ENCODE measurements around the gene ABR. TPM values are rescaled to one million over a fixed set of nuclear protein-coding genes. Genes with fewer than 3 reads are reported as not detected.
"Not testable (repeated sequence)": the region's sequence is repeated elsewhere in the genome, so short reads cannot be mapped to it uniquely, and the experiment has no call there.

Gene ABR
- total RNA-seq, 2 donors from 2014 or later = 71.4 to 87.2 TPM

DNA sequence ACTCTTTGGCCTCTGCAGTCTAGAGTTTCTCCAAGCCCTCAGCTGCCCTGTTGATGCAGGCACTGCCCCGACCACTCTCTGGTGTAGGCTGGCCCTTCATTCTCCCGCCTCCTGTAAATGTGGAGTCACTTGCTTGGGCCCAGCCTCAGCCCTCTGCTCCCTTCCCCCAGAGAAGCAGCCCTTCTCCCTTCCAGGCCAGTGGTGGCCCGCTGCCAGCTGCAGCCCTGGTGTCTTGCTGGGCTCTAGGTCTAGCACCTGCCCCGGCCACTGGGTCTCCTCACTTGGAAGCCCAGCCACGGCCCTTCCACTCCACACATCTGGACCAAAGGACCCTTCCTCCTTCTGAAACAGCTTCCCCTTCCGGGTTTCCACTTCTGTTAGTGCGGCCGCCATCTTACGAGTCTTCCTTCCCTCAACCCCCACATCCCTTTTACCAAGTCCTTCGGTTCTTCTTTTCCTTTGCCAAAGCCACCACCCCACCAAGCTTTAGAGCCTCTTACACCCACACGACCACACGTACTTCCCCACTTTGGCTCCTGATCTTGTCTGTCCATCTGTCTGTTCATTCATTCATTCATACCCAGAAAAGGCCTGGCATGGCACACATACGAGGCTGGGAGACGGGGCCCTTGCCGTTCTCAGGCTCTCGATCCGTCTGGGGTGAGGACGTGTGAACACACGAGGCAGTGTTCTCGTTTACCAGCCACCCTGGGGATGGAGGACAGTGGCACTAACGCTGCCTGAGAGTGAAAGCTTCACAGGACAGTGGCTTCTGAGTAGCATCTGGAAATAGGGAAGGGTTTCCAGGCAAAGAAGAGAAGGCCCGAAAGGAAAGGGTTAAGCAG is 68.0 kb downstream of the ABR start:
- H3K9me3 Mint-ChIP-seq = no peaks in the 10 kb centered on the region
- H3K36me3 Mint-ChIP-seq (ENCODE audit: low read depth) = peaks cover 6% of the 10 kb centered on the region
- no peaks in the 10 kb centered on the region for H3K27me3 Mint-ChIP-seq
- ATAC-seq (replicated peaks) = no peak
- H3K4me1 Mint-ChIP-seq = peaks cover 28% of the 10 kb centered on the region
- peak overlapping the region; percentile 70 for H3K4me3 Mint-ChIP-seq
- H3K27ac Mint-ChIP-seq = peak overlapping the region; percentile 37

DNA sequence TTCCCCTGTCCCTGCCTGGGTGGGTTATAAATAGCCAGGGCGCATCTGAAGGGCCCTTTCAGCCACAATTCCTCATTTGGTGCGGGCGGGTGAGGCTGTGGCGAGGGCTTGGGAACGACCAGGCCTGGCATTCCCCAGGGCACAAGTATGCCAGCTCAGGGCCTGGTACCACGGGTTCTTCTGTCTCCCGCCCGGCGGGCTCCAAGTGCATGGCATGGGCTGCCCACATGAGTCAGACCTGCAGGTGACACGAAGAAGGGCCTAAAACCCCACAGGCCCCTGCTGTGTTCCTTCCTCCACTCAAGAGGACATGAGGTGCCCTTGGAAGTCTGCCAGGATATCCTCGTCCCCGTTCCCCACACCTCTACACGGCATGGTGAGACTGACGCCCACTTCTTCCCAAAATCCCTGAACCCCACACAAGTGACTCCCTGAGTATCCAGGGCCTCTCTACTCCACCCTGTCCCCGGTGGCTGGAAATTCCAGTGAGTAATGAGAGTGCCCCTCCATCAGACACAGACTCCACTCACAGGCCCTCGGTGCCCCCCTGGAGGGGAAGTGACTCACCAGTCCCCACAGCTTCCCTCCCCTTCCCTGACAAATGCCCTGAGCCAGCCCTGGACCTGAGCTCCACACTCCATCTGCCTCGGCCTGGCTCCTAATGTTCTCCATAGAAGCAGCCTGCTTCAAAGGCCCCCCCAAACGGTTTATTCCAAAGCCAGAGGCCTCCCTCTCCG is 68.8 kb downstream of the ABR start:
- H3K36me3 Mint-ChIP-seq (ENCODE audit: low read depth) = peaks cover 7% of the 10 kb centered on the region
- no peaks in the 10 kb centered on the region for H3K27me3 Mint-ChIP-seq
- peak overlapping the region; percentile 37 for H3K27ac Mint-ChIP-seq
- ATAC-seq (replicated peaks) = no peak
- H3K4me1 Mint-ChIP-seq = peaks cover 29% of the 10 kb centered on the region
- no peaks in the 10 kb centered on the region for H3K9me3 Mint-ChIP-seq
- H3K4me3 Mint-ChIP-seq = peak overlapping the region; percentile 70

DNA sequence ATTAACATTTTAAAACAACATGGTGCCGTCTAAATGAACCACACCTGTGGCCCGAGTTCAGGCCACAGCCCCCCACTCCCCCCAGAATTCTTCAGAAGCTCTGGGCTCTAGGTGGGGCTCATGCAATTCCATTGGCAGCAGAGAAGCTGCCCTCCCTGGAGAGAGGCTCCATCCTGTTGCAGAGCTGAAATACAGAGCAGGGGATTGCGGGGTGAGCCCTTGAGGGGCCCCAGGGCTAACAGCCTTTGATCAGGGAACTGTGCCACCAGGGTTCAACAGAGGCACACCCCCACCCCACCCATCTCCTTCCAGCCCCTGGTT is 69.3 kb downstream of the ABR start:
- no peak for ATAC-seq (replicated peaks)
- Mint-ChIP-seq H3K36me3 (ENCODE audit: low read depth) (peaks cover 12% of the 10 kb centered on the region), H3K9me3 (no peaks in the 10 kb centered on the region), H3K4me1 (peaks cover 32% of the 10 kb centered on the region), H3K27me3 (no peaks in the 10 kb centered on the region), H3K27ac (peak overlapping the region; percentile 79), H3K4me3 (peak overlapping the region; percentile 70)

DNA sequence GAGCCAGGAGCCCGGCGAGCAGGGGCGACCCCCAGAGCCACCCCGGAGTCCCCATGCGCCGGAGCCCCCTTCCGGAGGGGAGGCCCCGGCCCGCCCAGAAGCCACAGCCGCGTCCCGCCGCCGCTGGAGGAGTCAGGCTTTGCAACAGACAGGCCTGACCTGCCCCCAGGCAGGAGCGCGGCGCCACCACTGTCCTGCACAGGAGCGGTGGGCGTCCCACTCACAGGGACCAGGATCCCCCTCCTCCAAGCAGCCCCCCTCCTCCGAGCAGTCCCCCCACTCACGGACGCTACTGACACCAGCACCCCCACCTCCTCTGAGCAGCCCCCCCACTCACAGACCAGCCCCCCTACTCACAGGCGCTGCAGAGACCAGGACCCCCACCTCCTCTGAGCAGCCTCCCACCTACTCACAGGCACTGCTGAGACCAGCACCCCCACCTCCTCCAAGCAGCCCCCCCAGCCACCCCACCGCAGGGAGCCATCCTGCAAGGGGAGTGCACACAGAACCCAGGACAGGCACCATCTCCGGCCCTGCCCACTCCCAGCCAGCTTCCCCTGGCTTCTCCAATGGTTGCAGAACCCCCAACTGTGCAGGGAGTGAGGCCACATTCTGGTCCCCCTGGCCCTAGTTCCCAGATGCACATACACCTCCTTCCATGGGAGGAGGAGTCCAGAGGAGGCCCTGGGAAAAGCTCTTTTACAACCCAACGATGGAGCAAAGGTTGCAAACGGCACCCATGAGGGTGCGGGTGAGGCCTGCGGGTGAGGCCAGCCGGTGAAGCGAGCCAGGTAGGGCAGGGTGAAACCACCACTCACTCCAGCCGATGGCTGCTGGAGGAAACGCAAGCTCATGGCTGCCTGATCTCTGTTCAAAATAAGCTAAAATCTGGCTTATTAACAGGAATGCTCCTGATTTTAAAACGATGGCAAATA is 69.9 kb downstream of the ABR start:
- ATAC-seq (replicated peaks) = peak; percentile 47
- Mint-ChIP-seq H3K9me3 (no peaks in the 10 kb centered on the region), H3K36me3 (ENCODE audit: low read depth) (peaks cover 12% of the 10 kb centered on the region), H3K27me3 (no peaks in the 10 kb centered on the region), H3K4me3 (peak overlapping the region; percentile 70), H3K27ac (peak overlapping the region; percentile 79), H3K4me1 (peaks cover 26% of the 10 kb centered on the region)

DNA sequence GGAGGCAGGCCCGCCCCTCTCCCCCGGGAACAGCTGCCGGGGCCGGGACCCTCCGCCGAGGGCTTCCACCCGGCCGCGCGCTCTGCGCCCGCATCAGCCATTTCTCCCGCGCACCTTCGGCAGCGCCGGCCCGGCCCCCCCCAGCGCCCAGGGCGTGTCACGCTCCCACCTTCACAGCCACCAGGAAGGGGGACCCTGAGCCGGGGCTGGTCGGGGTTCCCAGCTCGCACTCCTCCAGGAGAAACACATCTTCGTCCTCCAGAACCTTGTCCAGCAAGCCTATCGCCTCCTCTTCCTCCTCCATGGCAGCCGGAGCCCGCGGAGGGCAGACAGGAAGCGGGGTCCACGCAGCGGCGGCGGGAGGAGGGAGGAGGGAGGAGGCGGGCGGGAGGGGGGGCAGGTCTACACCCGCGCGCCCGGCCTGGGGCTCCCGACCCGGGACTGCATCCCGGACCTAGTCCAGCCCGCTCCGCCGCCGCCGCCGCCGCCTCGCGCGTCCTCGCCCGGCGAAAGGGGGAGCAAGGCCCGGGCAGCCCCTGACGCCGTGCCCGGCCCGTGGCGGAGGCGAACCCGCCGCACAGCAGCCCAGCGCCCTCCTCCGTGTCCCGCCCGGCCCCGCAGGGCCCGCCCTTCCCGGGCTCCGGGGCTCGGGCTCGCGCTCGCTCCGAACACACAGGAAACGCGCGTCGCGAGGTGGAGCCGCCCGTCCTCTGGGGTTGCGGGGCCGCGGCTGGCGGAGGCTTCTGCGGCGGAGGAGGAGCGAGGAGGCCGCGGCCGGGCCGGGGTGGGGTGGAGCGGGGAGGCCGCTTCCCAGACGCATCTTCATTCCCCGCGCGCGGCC is 70.8 kb downstream of the ABR start:
- ATAC-seq (replicated peaks) = peak; percentile 78
- peaks cover 12% of the 10 kb centered on the region for H3K36me3 Mint-ChIP-seq (ENCODE audit: low read depth)
- H3K4me3 Mint-ChIP-seq = peak overlapping the region; percentile 70
- no peaks in the 10 kb centered on the region for H3K9me3 Mint-ChIP-seq
- peaks cover 23% of the 10 kb centered on the region for H3K4me1 Mint-ChIP-seq
- H3K27me3 Mint-ChIP-seq = no peaks in the 10 kb centered on the region
- peak overlapping the region; percentile 62 for H3K27ac Mint-ChIP-seq

DNA sequence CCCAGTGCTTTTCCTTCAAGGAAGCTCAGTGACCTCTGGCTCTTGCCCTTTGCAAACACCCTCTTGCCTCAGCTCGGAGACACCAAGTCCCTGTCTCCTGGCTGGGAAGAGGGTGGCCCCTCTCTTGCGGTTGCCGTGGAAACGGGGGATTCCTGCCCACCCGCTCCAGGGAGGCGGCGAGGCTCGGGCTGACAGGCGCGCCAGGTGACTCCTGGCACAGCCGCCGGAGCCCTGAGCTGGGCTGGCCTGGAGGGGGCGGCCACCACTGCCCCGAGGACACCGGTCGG is 71.4 kb downstream of the ABR start:
- Mint-ChIP-seq H3K4me3 (peak overlapping the region; percentile 70), H3K9me3 (no peaks in the 10 kb centered on the region), H3K27ac (peak overlapping the region; percentile 62), H3K36me3 (ENCODE audit: low read depth) (peaks cover 12% of the 10 kb centered on the region), H3K4me1 (peaks cover 23% of the 10 kb centered on the region), H3K27me3 (no peaks in the 10 kb centered on the region)
- ATAC-seq (replicated peaks) = peak; percentile 28

DNA sequence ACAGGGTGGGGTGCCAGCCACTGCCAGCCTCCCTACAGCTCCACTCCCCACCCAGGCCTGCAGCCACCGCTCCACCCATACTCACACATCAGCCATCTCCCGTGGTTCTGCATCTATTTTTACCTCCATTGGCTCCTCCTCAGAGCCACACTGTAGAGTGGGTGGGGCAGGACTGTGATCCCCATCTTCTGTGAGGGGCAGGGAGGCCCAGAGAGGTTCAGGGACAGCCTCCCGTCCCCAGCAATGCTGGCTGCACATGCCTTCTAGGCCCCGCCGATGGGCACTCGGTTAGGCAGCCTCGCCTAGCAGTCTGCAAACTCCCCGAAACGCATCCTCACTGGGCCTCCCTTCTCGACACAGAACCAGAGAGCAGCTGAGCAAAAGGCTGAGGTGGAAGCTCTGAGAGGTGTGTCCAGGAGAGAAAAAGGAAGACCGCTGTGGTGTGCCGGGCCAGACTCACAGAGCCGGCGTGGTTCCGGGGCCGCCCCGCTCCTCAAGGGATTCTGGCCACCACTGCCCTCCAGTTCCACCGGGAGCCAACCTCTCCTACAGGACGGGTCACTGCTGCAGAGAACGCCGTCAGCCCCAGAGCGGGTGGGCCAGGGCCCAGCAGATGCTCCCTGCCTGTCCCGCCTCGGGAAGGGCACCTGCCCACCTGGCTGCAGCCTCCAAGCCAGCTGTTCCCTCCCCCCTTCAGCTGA is 71.9 kb downstream of the ABR start:
- H3K27me3 Mint-ChIP-seq = no peaks in the 10 kb centered on the region
- H3K9me3 Mint-ChIP-seq = no peaks in the 10 kb centered on the region
- H3K4me3 Mint-ChIP-seq = peak overlapping the region; percentile 70
- peaks cover 12% of the 10 kb centered on the region for H3K36me3 Mint-ChIP-seq (ENCODE audit: low read depth)
- H3K27ac Mint-ChIP-seq = peak overlapping the region; percentile 58
- ATAC-seq (replicated peaks) = no peak
- H3K4me1 Mint-ChIP-seq = peaks cover 23% of the 10 kb centered on the region

DNA sequence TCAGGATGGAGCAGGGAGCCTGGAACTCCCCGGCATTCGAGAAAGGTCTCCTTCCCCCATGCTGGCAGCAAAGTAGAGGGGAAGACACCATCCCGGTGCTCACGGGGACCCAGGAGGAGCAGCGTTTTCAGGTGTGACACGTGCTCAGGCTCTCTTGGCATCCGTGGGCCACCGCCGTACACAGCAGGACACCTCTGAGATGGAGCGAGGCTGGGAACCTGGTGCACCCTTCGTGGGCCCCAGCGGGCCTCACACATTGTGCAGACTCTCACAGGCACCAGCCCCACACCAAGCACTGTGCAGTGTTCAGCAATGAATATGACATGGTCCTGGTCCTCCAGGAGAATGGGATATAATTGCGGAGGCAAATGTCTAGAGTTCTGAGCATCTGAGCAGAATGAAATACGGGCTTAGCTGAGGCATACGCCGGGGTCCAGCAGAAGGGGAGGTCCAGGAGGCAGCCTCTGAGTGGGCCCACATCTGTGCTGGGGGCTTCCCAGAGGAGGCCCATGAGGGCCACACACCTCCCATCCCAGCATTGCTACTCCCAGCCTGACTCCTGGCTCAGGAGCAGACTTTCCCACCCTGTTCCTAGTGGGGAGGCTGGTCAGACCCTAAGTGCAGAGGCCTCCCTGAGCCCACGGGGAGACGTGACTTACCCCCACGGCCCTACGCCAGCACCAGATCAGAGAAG is 72.6 kb downstream of the ABR start:
- Mint-ChIP-seq H3K4me3 (peak overlapping the region; percentile 70), H3K36me3 (ENCODE audit: low read depth) (peaks cover 13% of the 10 kb centered on the region), H3K27me3 (no peaks in the 10 kb centered on the region), H3K4me1 (peaks cover 23% of the 10 kb centered on the region), H3K27ac (peak overlapping the region; percentile 58), H3K9me3 (no peaks in the 10 kb centered on the region)
- no peak for ATAC-seq (replicated peaks)

DNA sequence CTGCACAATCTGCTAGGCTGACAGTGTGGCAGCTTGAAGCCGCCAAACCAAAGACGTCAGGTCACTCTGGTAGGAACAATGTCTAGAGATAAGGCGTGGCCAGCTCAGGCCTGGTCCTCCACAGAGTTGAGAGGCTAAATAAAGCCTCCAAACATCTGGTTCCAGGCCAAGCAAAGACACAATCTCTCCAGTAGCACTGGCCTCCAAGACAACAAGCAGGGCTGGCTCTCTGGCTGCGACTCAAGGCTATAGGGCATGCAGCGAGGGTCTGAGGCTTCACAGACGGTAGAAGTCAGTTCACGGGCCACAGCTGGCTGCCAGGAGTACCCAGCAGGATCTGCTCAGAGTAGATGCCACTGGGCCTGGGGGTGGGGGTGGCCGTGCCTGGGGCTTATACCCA is 75.6 kb downstream of the ABR start:
- H3K27me3 Mint-ChIP-seq = no peaks in the 10 kb centered on the region
- no peak overlapping the region for H3K27ac Mint-ChIP-seq
- H3K36me3 Mint-ChIP-seq (ENCODE audit: low read depth) = peaks cover 43% of the 10 kb centered on the region
- ATAC-seq (replicated peaks) = no peak
- H3K4me1 Mint-ChIP-seq = peaks cover 10% of the 10 kb centered on the region
- H3K4me3 Mint-ChIP-seq = no peak overlapping the region
- no peaks in the 10 kb centered on the region for H3K9me3 Mint-ChIP-seq

DNA sequence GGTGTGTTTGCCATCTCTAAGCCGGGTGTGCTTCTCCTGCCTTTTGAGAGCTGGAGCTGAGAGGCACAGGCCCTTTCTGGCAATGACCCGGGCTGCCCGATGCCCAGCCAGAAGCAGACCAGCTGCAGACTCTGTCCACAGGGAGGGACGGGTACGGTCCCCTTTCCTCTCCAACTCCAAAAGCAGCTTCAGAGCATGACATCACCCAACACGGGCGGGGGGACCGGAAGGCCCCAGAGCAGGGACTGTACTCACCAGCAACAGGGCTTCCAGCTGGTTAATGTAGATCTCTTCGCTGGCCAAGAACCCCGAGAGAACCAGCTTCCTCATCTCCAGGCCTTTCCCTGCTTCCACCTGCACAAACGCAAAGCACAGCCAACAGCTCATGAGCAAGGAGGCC is 79.4 kb downstream of the ABR start:
- H3K4me3 Mint-ChIP-seq = no peak overlapping the region
- H3K27me3 Mint-ChIP-seq = no peaks in the 10 kb centered on the region
- peaks cover 11% of the 10 kb centered on the region for H3K4me1 Mint-ChIP-seq
- no peaks in the 10 kb centered on the region for H3K9me3 Mint-ChIP-seq
- ATAC-seq (replicated peaks) = no peak
- no peak overlapping the region for H3K27ac Mint-ChIP-seq
- peaks cover 55% of the 10 kb centered on the region for H3K36me3 Mint-ChIP-seq (ENCODE audit: low read depth)

DNA sequence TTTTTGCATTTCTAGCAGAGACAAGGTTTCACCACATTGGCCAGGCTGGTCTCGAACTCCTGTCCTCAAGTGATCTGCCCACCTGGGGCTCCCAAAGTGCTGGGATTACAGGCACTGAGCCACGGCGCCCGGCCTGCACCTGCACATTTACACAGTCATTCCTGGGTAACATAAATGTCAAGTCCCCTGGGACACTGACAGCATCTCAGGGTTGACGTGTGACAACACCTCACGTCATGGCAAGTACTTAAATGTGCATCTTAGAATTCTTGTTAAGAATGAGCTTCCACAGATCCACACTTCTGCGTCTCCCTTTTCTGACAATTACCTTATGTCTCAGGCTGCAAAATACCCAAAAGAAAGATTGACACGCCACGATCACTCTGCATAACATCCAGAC is 80.5 kb downstream of the ABR start:
- H3K9me3 Mint-ChIP-seq = no peaks in the 10 kb centered on the region
- H3K27ac Mint-ChIP-seq = peak overlapping the region; percentile 52
- H3K27me3 Mint-ChIP-seq = no peaks in the 10 kb centered on the region
- H3K36me3 Mint-ChIP-seq (ENCODE audit: low read depth) = peaks cover 62% of the 10 kb centered on the region
- ATAC-seq (replicated peaks) = no peak
- peaks cover 11% of the 10 kb centered on the region for H3K4me1 Mint-ChIP-seq
- peak overlapping the region; percentile 43 for H3K4me3 Mint-ChIP-seq

DNA sequence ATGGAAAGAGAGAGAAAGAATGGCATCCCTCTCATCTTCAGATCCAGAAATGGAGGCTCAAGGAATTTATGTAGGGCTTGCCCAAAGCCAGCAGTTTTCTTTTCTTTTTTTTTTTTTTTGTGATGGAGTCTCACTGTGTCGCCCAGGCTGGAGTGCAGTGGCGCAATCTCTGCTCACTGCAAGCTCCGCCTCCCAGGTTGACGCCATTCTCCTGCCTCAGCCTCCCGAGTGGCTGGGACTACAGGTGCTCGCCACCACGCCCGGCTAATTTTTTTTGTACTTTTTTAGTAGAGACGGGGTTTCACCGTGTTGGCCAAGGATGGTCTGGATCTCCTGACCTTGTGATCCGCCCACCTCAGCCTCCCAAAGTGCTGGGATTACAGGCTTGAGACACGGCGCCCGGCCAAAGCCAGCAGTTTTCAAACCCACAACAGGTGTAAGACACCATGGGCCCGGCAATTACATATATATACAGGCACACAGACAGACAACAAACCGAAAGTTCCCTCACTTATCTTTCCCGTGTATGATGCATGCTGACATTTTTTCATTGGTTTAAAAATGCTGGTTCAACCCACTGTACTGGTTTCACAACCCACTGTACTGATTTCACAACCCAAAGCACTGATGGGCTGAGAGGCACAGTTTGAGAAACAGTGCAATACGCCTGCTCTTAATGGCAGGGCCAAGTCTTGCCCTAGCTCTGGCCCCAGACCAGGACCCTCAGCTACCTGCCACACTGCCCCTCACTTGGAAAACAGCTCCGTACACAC is 81.6 kb downstream of the ABR start:
- H3K27me3 Mint-ChIP-seq, H3K9me3 Mint-ChIP-seq: not testable (repeated sequence)
- peak overlapping the region; percentile 13 for H3K27ac Mint-ChIP-seq
- H3K4me3 Mint-ChIP-seq = peak overlapping the region; percentile 43
- peaks cover 11% of the 10 kb centered on the region for H3K4me1 Mint-ChIP-seq
- peaks cover 62% of the 10 kb centered on the region for H3K36me3 Mint-ChIP-seq (ENCODE audit: low read depth)
- ATAC-seq (replicated peaks) = peak; percentile 93

All from activated T-helper 17 cell treated with anti-CD3 and anti-CD28 coated beads, Interleukin-2, amount 50 U/mL, for 72 hours (primary cell).